GM18498 (cell line): Measurements from ENCODE around the gene CALML6.
A peak's percentile ranks its signal among the peaks of the same experiment; 100 is the strongest.

ENCODE experiments used
- ATAC-seq: cut with Tn5 transposase; IDR thresholded peaks from one replicate; pipeline ENCODE4 v1.9.1; 2021; ENCODE audit warnings: mild to moderate bottlenecking, moderate library complexity; ENCODE audit not compliant: unreplicated experiment

CALML6 gene

DNA sequence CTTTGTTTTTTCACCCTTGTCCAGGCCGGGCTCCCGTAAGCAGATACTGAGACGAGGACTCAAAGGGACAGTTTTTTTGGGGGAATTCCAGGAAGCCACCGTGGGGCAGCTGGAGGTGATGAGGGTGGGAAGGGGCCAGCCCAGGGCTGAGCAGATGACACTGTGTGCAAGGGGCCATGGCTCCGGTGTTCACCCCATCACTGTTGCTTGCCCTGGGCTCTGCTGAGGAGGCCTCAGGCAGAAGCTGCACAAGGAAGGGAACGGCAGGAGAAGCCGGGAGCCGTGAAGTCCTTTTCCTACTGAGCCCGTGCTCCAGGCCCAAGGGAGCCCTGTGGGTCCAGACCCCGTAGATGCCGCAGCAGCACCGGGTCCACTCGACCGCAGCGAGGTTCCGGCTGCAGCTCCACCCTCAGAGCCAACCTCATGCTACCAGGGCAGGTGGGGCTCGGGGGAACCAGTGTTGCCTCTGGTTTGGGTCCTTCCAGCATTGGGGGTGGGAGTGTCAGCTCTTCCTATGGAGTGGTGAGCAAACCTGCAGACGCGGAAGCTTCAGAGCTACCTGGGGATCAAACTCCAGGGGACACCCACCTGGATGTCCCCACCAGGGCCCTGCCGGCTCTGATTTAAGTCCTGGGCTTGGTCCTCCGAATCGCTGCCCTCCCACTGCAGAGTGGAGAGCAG, 4.3 kb upstream of the CALML6 start:
- no peak for ATAC-seq

DNA sequence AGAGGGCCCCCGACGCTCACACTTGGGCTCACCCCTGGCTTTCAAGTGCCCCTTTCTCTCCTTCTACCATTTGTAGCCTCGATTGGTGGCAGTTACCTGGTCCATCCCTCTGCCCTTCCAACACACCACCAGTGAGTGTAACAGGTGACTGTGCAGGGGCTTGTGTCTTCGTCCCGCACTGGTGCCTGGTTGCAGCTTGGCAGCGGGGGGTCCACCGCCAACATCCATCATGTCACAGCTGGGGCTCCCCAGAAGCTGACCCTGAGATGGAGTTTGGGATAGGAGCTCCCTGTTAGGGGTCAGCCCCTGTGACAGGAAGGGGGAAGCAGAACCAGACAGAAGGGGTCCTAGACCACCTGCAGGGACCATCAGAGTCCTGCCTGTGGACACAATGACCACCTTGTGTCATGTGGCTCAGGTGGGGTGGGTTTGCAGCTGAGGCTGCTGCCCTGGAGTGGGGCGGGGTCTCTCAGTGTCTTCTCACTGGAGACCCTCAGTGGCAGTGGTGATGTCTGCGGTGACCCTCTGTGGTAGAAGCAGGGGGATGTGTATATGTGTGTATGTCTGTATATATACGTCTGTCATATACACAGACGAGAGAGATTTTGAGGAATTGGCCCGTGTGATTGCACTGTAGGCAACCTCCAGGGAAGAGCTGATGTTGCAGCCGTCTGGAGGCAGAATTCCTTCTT, 3.6 kb upstream of the CALML6 start:
- no peak for ATAC-seq

DNA sequence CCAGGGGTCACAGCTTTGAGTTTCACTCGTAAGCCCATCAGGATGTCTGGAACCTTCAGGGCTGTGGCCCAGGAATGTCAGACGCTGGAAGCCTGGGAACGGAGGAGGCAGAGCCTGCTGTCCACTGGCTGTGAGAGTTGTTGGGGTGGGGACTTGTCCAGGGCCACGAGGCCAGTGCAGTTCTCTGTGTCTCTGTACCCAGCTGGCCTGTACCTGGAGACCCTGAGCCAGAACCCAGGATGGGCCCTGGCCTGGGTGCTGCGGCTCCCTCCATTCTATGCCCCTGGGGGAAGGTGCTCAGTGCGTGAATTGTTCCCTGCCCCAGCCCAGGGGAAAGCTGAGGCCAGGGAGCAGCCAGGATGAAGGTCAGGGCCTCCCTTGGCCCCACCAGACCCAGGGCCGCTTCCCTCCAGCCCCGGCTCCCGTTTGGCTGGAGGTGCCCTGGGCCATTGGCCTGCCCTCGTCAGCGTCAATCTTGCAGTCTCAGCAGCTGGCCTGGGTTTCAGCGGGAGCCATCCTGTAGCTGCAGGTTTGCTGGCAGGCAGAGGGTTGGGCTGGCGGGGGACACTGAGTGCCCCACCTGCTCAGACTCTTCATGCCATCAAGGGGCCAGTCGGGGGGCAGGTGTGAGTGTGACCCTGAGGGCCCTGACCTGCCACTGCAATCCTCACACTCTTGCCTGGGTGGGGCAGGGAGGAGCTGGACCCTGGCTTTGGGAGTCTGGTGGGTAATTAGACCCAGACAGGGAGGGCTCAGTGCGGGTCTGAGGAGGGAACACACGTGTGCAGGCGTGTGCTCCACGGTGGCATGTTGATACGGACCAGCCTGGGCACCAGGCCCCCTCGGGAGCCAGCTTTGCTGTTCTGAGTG, 724 bp upstream of the CALML6 start:
- ATAC-seq: no peak

DNA sequence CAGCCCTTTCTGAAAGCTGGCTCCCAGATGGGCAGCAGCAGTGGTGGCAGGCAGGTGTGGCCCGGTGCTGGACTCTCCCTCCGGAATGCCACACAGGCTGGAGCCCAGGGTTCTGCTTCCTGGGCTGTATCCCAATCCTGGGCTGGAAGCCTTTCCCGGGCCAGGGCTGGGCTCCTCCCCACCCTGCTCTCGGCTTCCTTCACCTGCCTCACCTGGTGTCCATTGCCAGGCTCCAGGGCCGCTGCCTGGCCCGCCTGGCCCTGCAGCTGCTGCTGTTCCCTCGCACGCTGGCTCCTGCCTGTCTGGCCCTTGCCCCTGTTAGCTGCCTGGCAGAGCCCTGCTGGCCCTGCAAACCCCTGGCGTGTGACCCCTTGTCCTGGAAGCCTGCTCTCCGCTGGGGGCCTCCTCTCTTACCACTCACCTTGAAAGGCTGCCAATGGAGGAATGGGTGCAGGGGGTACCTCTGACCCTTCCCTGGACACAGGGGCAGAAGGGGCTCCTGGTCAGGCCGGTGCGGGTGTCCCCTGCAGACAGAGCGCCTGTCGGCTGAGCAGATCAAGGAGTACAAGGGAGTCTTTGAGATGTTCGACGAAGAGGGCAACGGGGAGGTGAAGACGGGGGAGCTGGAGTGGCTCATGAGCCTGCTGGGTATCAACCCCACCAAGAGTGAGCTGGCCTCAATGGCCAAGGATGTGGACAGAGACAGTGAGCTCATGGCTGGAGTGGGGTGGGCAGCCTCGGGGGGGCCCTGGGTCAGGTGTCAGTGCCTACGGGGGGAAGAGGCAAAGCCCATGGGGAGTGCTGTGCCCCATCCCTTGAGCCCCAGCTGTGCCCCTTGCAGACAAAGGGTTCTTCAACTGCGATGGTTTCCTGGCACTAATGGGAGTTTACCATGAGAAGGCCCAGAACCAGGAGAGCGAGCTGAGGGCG, 1.1 kb downstream of the CALML6 start:
- no peak for ATAC-seq

DNA sequence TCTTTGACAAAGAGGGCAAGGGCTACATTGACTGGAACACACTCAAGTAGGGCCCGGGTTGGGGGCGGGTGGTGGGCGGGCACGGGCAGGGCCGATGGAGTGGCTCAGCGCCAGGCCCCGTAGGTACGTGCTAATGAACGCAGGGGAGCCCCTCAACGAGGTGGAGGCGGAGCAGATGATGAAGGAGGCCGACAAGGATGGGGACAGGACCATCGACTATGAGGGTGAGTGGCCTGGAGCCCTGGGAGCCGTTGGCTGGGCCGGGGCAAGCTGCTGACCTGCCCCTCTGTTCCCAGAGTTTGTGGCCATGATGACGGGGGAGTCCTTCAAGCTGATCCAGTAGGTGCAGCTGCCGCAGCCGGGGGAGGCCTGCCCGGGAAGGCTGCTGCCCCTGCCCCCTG, 1.8 kb downstream of the CALML6 start:
- no peak for ATAC-seq

DNA sequence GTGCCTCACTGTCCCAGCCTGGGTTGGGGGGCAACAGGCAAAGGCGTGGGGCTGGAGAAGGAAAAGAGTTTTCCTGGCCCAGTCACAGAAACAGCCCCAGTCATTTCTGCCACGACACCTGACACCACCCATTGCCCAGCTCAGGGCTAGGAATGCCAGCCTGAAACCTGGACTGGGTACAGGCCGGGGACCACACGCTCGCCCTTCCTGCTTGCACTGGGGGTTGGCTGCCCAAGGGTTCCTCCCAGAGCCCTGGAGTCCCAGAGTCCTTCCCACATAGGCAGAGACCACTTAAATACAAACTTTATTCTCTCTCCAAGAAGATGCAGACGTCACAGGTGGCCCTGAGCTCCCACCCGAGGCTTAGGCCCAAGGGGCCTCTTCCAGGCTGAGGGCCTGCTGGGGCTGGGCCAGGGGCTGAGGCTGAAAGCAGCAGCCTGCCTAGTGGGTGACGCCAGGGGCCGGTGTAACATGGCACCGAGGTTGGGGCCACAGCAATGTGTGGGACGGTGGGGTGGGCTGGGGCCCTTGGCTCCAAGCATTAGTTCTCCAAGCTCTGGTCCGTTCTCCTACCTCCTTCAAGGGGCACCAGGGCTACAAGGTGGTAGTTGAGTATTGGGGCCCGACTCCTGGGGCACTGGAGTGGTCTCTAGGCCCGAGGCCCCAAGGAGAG, 2.4 kb downstream of the CALML6 start:
- no peak for ATAC-seq

DNA sequence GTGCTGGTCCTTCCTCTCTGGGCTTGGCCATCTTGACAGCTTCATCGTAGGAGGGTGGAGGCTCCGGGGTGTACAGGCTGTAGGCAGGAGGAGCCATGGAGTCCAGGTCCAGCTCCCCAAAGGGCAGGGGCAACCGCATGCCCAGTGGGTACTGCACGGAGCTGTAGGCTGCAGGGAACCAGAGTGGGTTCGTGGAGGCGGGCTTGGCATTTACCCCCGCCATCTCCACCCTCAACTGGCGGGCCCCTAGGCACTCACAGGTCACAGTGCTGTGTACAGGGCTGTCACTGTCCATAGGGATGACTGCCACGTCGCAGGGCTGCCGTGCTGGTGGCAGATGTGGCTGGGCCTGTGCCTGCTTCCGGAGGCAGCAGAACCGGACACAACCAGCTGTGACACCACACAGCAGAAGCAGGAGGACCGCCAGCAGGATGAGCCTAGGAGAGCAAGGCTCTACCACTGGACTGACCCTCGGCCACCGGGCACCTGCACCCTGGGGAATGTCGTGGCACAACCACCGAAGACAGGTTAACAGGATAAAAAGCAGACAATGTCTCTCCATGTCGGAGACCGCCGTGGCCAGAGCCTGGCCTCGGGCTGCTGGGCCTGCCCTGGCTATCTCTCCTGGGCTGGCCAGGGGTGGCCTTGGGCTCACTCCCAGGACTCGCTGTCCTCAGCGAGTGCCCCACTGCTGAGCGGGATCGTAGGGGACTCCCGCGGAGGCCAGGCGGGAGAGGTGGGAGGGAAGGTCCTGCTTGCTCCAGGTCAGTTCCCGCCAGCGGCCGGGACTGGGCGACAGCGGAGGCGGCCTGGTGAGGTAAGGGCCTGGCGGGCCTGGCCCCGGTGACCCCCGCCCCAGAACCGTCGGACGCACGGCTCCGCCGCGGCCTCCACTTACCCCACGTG, 3.2 kb downstream of the CALML6 start:
- ATAC-seq: no peak

DNA sequence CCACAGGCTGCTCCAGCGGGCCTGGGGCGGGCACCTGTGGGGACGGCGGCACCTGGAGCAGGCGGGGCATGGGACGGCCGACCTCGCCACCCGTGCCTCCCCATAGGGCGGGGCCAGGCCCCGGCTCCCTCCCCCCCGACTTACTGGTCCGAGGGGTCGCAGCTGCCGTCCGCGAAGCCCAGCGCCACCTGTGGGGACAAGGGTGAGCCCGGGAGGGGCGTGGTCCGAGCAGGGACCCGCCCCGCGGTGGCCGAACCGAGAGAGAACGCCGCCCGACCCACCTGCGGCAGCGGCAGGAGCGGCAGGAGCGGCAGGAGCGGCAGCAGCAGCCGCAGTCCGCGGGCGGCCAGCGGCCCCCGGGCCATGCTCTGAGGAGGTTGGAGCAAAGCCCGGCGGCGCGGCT, 3.8 kb downstream of the CALML6 start, which contains the start of gene TMEM52:
TSS of gene TMEM52 (minus strand) at position 379 of the 403 bp plus-strand sequence. CDS start at position 365, 14 bp downstream.
- ATAC-seq: peak; percentile 26

DNA sequence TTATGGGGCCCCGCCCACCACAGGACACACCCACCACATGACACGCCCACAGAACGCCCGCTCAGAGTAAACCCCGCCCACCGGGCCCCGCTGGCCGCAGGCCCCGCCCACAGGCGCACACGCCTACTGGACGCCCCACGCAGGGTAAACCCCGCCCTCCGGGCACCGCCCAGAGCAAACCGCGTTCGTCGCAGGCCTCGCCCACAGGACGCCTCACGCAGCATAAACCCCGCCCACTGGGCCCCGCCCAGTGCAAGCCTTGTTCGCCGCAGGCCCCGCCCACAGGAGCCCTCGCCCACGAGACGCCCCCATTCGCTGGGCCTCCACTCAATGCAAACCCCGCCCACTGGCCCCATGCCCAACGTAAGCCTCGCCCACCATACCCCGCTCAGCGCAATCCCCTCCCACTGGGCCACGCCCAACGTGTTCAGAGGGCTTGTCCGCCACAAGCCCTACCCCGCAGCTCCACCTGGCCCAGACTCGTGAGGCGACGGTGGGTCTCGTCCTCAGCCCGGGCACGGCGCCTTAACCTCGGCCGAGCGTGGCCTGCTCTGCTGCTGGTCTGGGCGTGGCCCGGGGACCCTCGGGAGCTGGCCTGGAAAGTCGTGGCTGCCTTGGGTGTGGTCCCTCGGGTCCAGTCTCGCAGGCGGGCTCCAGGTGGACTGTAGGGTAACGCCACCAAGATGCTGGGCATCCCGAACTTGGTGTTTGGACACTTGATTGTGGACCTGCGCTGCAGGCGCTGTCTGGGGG, 4.4 kb downstream of the CALML6 start:
- peak; percentile 80 for ATAC-seq

DNA sequence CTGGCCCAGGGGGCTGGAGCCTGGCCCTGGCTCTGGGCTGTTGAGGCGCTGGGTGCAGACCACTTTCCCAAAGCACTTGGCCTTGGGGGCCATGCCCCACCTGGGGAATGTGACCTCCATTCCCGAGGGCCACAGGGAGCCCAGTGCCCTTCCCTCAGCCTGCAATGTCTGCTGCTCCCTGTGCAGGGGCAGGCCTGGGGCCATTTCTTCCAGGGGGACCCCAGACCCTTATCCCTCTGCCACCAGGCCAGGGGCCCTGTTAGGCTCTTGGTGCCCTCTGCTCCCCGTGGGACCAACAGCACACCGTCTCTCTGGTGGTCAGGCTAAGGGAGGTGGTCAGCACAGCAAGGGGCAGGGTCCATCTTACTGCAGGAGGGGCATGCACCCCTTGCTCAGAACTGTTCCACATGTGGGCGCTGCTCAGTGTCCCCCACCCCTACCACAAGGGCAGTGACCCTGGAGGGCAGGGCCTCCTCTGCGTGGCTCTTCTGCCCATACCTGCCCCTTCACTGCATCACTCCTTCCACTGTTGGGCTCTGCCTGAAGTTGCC, 5.1 kb downstream of the CALML6 start:
- ATAC-seq: no peak

DNA sequence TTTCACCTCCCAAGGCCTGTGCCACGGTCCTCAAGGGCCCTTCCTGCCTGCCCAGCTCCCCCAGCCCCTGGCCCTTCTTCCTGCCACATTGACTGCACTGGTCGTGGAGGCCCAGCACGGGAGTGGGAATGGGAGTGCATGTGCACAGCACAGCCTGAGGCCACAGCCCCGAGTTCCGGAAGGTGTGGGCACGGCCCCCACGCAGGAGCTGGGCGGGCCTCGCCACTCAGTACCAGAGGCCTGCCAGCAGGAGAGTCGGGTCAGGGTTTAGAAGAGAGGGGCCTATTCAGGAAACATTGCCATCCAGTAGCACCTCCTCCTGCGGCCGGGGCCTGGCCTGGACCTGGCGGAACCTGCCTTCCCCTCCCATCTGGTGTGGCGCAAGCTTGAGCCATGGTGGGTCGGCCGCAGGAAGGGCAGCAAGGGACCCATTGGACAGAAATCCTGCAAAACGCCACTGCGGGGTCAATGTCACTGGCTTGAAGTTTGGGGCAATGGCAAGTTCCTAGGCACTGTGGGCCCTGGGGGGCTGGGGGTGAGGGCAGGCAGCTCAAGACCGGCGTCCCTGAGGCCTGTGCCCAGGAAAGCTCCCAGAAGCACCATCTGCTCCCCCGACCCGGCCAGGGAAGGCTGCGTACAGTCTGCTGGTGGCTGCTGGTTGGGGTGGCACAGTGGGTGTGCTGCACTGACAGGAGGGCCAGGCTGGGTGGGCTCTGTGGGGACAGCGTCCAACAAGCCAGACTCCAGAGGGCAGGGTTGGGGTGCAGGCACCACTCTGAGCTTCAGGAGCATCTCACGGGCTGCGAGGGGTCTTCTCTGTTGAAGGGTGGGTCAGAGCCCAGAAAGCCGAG, 5.8 kb downstream of the CALML6 start:
- no peak for ATAC-seq

DNA sequence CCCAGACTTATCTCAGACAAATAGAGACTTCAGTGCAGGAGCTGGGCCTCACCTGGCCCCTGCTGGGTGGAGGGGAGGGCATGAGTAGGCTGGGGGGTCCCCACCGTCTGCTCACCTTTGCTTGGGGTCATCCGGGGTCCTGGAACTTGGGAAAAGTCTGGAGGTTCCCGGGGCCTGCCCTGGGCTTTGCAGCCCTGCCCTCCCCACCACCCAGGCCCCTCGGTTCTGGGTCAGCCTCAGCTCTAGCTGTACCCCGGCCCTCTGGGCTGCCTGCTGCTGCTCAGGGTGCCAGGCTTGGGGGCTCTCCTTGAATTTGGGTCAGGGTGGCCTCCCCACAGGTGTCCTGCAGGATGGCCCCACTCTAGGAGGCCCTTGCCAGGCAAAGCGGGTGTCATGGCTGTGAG, 6.4 kb downstream of the CALML6 start:
- no peak for ATAC-seq

DNA sequence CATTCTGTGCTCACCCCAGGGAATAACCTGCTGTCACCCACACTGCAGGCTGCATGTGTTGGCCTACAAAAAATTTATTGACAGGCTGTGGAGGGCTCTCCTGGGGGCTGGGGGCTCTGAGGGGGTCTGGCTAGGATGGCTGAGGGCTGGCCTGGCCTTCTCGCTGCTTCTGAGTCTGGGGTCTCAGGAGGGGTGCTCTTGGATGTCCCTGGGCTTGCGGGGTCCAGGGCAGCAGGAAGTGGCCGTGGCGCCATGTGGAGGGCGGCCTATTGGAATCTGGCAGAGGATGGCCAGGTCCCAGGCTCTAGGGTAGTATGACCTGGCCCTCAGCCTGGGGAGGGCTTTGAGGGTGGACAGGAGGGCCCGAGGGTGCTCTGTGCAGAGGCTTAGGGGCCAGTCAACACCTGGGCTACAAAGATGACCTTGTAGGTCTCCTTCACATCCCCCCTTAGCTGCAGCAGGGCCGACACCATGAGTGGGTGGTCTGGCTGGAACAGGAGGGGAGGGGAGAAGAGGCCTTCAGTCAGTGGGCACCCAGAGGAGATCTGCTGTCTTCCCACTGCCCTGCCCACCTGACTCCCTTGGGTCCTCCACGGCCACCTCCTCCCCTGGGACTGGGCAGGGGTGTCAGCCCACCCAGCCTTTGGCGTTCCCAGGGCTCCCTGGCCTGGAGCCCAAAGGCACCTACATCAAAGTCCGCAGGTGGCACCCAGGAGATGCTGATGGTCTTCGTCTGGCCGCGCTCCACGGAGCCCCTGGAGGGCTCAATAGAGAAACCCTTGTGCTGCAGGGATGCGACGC, 7.0 kb downstream of the CALML6 start:
- no peak for ATAC-seq

DNA sequence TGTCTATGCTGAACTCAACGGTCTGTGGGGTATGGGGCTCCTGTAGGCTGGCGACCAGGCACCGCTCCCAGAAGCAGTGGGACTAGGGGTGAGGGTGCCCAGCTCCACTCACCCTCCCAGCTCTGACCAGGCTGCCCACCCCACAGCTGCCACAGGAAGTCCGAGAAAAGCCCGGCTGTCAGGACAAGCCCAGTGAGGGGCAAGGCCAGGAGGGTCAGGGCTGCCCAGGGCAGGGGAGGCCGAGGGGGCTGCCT, 7.6 kb downstream of the CALML6 start:
- no peak for ATAC-seq

DNA sequence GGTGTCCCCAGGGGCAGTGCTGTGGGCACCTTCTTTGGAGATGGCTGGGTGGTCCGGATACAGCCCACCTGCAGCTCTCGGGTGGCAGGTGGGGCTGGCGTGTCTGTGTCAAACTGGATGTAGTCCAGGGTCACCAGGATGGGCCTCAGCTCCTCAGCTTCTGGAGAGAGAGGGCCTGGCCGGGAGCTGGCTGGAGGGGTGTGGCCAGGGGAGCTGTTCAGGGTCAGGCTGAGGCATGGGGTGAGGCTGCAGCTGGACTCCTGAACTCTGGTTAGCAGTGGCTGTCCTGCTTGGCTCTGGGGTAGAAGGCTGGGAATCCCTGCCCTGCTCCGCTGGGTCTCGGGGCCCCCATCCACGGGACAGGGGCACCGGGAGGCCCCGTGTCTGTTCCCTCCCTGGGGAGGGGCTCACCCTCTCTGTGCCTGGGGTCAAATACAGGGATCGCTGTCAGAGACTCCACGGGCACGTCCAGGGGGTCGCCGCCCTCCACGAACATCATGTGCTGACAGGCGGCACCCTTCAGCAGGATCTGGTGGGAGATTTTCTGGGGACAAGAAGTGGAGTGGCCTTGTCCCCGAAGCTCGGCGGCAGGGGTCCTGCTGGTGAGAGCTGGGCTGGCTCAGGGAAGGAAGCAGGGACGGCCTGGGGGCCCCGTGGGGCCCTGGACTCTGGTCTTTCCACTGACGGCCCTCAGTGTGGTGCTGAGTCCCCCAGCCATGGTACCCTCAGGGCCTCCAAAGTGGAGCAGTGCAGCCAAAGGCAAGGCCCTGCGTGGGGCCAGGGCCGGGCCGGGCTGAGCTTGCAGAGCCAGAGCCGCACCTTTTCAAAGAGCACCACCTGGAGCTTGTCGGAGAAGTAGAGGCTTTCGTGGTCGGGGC, 8.1 kb downstream of the CALML6 start:
- no peak for ATAC-seq

DNA sequence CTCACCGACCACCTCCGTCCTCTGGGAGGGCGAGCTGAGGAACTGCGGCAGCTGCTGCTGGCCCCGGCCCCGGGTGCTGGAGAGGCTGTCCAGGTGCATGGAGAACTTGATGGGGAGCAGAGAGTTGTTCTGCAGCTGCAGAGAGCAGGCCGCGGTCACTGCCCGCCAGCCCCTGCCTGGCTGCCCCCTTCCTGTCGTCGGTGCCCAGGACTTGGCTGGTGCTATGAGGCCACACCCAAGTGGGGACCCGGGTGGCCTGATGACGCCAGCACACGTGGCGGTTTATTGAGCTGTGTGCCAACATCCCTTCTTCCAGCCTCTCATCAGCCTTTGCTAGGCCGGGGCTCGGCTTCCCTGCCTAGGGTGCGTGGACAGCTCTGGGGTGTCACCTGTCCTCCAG, 9.3 kb downstream of the CALML6 start:
- no peak for ATAC-seq
